T-cell (primary cell): Measurements from ENCODE around the gene JPH3. TPM values are rescaled to one million over a fixed set of nuclear protein-coding genes. Genes with fewer than 3 reads are reported as not detected.
A peak's percentile ranks its signal among the peaks of the same experiment; 100 is the strongest.

ENCODE experiments used
- ATAC-seq, 4 experiments: fragments of 200-7000 bp in 3 of 4; fragments of 150-1000 bp in 1 of 4; cut with Tn5 transposase; replicated peaks in 1 of 4; 1 replicate in 3 of 4; 2 replicates in 1 of 4; pipeline ENCODE4 v1.10.0; 2021; ENCODE audit warnings: moderate library complexity in 3 of 4, mild to moderate bottlenecking in 2 of 4, moderate number of reproducible peaks in 1 of 4
- CTCF ChIA-PET, 2 donors: fragments of 300-600 bp; sonication (Branson Sonifier 250); formaldehyde crosslinking; loops; one replicate each; lab custom pipeline; 2022; ENCODE audit warnings: antibody characterized with exemption in 2 of 2; lab: Charles Lee
- POLR2A ChIA-PET, 2 donors: fragments of 300-600 bp; sonication (Branson Sonifier 250); formaldehyde crosslinking; loops; one replicate each; lab custom pipeline; 2022; ENCODE audit warnings: antibody characterized with exemption in 2 of 2; lab: Charles Lee
- DNase-seq, 35 experiments: peaks; one replicate each; pipeline versions ENCODE4 v3.0.0 to v3.0.0-alpha.2; 2013 to 2023
- H3K27ac ChIP-seq: one replicate; pipeline ENCODE4 v1.5.1; 2013; ENCODE audit warnings: low read length
- H3K27me3 ChIP-seq, 2 experiments: replicated peaks in 1 of 2; 1 replicate in 1 of 2; 2 replicates in 1 of 2; pipeline versions ENCODE4 v1.6.1 to v1.7.0; 2013; ENCODE audit warnings: low read length in 1 of 2, mixed read lengths in 1 of 2; ENCODE audit not compliant: control insufficient read depth in 2 of 2, insufficient read depth in 2 of 2; ENCODE audit errors: extremely low read depth in 1 of 2
- H3K36me3 ChIP-seq, 2 donors: 1 replicate in 1 of 2; 2 replicates in 1 of 2; pipeline versions ENCODE4 v1.6.1 to v1.7.0; 2013; ENCODE audit warnings: low read length in 1 of 2; ENCODE audit not compliant: control insufficient read depth in 2 of 2, insufficient read depth in 1 of 2; ENCODE audit errors: extremely low read depth in 1 of 2
- H3K4me1 ChIP-seq, 2 experiments: 1 replicate in 1 of 2; 2 replicates in 1 of 2; pipeline versions ENCODE4 v1.6.1 to v1.7.0; 2013; ENCODE audit warnings: low read length in 2 of 2, mixed read lengths in 1 of 2; ENCODE audit not compliant: insufficient read depth in 2 of 2, control insufficient read depth in 1 of 2; ENCODE audit errors: extremely low read depth in 1 of 2
- H3K4me3 ChIP-seq, 2 donors: 1 replicate in 1 of 2; 2 replicates in 1 of 2; pipeline versions ENCODE4 v1.5.1 to v1.7.0; 2013; ENCODE audit warnings: mild to moderate bottlenecking in 2 of 2, low read length in 1 of 2, moderate library complexity in 1 of 2; ENCODE audit not compliant: control insufficient read depth in 1 of 2; ENCODE audit errors: extremely low read depth in 1 of 2
- H3K9me3 ChIP-seq: 2 replicates; pipeline ENCODE4 v1.7.0; 2013
- H3K27ac Mint-ChIP-seq, 2 donors: one replicate each; pipeline ENCODE4 v1.8.0; 2020 to 2021; ENCODE audit warnings: mild to moderate bottlenecking in 2 of 2, mixed read lengths in 2 of 2
- H3K27me3 Mint-ChIP-seq, 2 donors: one replicate each; pipeline ENCODE4 v1.8.0; 2021 to 2022; ENCODE audit warnings: mixed read lengths in 2 of 2
- H3K36me3 Mint-ChIP-seq: one replicate; pipeline ENCODE4 v1.8.0; 2021; ENCODE audit warnings: mixed read lengths
- H3K4me1 Mint-ChIP-seq, 3 donors: one replicate each; pipeline ENCODE4 v1.8.0; 2020 to 2022; ENCODE audit warnings: mixed read lengths in 3 of 3, mild to moderate bottlenecking in 1 of 3
- H3K4me3 Mint-ChIP-seq, 3 donors: one replicate each; pipeline ENCODE4 v1.8.0; 2020 to 2022; ENCODE audit warnings: mild to moderate bottlenecking in 3 of 3, mixed read lengths in 3 of 3, moderate library complexity in 3 of 3
- H3K9me3 Mint-ChIP-seq, 3 donors: one replicate each; pipeline ENCODE4 v1.8.0; 2020 to 2022; ENCODE audit warnings: mixed read lengths in 3 of 3
- WGBS: methylation state at CpG from one replicate; pipeline ENCODE4 v1.1.5; 2013; ENCODE audit warnings: missing lambda C conversion rate; ENCODE audit not compliant: insufficient coverage; 5-methylcytosine and 5-hydroxymethylcytosine counted together
- total RNA-seq, 35 experiments: library from RNA in 6 of 35; stranded (reverse) in 6 of 35; fragments of 120-200 nt in 1 of 35; gene quantifications; one replicate each; pipeline versions ENCODE4 v1.2.1 to v1.2.4 and lab custom pipeline; 2013 to 2026

The JPH3 gene
- total RNA-seq, 5 donors from 2014 or later (not counting 1 experiment from before 2014, with no cell fraction given) = not detected

GRCh38 chr16:87700406-87701077 is 98.2 kb downstream of the JPH3 start:
- no peaks in the 10 kb centered on the region for H3K27me3 Mint-ChIP-seq
- ATAC-seq (peak in 3 of 4 experiments; percentile 17 to 44 (median 17)), DNase-seq (peak in 8 of 35 experiments; percentile 10 to 36 (median 19))
- POLR2A ChIA-PET = no interaction called here
- H3K27ac Mint-ChIP-seq = peak overlapping the region; percentile 83 to 84
- peak overlapping the region in 2 of 3 donors; percentile 36 to 75 for H3K4me3 Mint-ChIP-seq
- no peaks in the 10 kb centered on the region for H3K36me3 Mint-ChIP-seq
- Histone ChIP-seq H3K36me3 (peaks cover 3 to 16% of the 10 kb centered on the region in 2 donors), H3K4me1 (peaks cover 27 to 51% of the 10 kb centered on the region in 2 experiments), H3K4me3 (no peak overlapping the region), H3K9me3 (no peaks in the 10 kb centered on the region), H3K27ac (peak overlapping the region; percentile 38), H3K27me3 (no peaks in the 10 kb centered on the region)
- H3K4me1 Mint-ChIP-seq = peaks cover 46 to 60% (median 47%) of the 10 kb centered on the region in 3 donors
- 58% methylated on average over 16 of the region's 19 CpGs for WGBS
- CTCF ChIA-PET = interaction anchor here in 1 of 2 donors (0.7 kb wide), 1 partner anchor 70 kb away, joined by 3 read pairs; no protein-coding TSS in a partner anchor
- H3K9me3 Mint-ChIP-seq = no peaks in the 10 kb centered on the region

GRCh38 chr16:87701078-87701460 is 98.8 kb downstream of the JPH3 start:
- WGBS = 56% methylated on average over 9 of the region's 11 CpGs
- DNase-seq (peak in 1 of 35 experiments; percentile 16), ATAC-seq (peak in 2 of 4 experiments; percentile 15 to 27)
- no peaks in the 10 kb centered on the region for H3K27me3 Mint-ChIP-seq
- no peaks in the 10 kb centered on the region for H3K9me3 ChIP-seq
- ChIA-PET CTCF (interaction anchor here in 1 of 2 donors (0.7 kb wide), 1 partner anchor 71 kb away, joined by 3 read pairs; no protein-coding TSS in a partner anchor), POLR2A (no interaction called here)
- H3K27ac Mint-ChIP-seq = peak overlapping the region; percentile 75 to 84
- no peaks in the 10 kb centered on the region for H3K27me3 ChIP-seq
- peaks cover 3 to 16% of the 10 kb centered on the region in 2 donors for H3K36me3 ChIP-seq
- peaks cover 46 to 60% (median 47%) of the 10 kb centered on the region in 3 donors for H3K4me1 Mint-ChIP-seq
- no peaks in the 10 kb centered on the region for H3K9me3 Mint-ChIP-seq
- H3K4me1 ChIP-seq = peaks cover 27 to 51% of the 10 kb centered on the region in 2 experiments
- peak overlapping the region; percentile 38 for H3K27ac ChIP-seq
- peak overlapping the region in 2 of 3 donors; percentile 36 to 75 for H3K4me3 Mint-ChIP-seq
- no peak overlapping the region for H3K4me3 ChIP-seq
- H3K36me3 Mint-ChIP-seq = no peaks in the 10 kb centered on the region

- Histone ChIP-seq H3K4me3 (no peak overlapping the region), H3K27me3 (no peaks in the 10 kb centered on the region), H3K4me1 (peaks cover 27 to 51% of the 10 kb centered on the region in 2 experiments), H3K36me3 (peaks cover 5 to 17% of the 10 kb centered on the region in 2 donors), H3K9me3 (no peaks in the 10 kb centered on the region), H3K27ac (no peak overlapping the region)
- CTCF ChIA-PET = no interaction called here
- no peaks in the 10 kb centered on the region for H3K36me3 Mint-ChIP-seq
- ATAC-seq (peak in 1 of 4 experiments; percentile 11), DNase-seq (no peak)
- H3K27ac Mint-ChIP-seq = peak overlapping the region; percentile 78 to 84
- H3K9me3 Mint-ChIP-seq = no peaks in the 10 kb centered on the region
- H3K4me3 Mint-ChIP-seq = peak overlapping the region in 1 of 3 donors; percentile 75
- 84% methylated on average over 18 of the region's 23 CpGs for WGBS
- POLR2A ChIA-PET = no interaction called here
- no peaks in the 10 kb centered on the region for H3K27me3 Mint-ChIP-seq
- peaks cover 46 to 60% (median 47%) of the 10 kb centered on the region in 3 donors for H3K4me1 Mint-ChIP-seq
These were observed 99.2 kb downstream of the JPH3 start for GRCh38 chr16:87701505-87701921.

GRCh38 chr16:87702325-87702811 is 100.1 kb downstream of the JPH3 start:
- peaks cover 46 to 62% (median 47%) of the 10 kb centered on the region in 3 donors for H3K4me1 Mint-ChIP-seq
- H3K9me3 ChIP-seq = no peaks in the 10 kb centered on the region
- CTCF ChIA-PET = interaction anchor here in 1 of 2 donors (0.6 kb wide), 1 partner anchor 64 kb away, joined by 5 read pairs; no protein-coding TSS in a partner anchor
- H3K4me3 Mint-ChIP-seq = peak overlapping the region; percentile 37 to 75 (median 46)
- peak overlapping the region; percentile 16 for H3K27ac ChIP-seq
- POLR2A ChIA-PET = interaction anchor here in 1 of 2 donors (0.6 kb wide), 1 partner anchor 56 kb away, joined by 3 read pairs; no protein-coding TSS in a partner anchor
- H3K4me3 ChIP-seq = peak overlapping the region in 1 of 2 donors; percentile 35
- H3K9me3 Mint-ChIP-seq = no peaks in the 10 kb centered on the region
- ATAC-seq (peak; percentile 50 to 74 (median 62)), DNase-seq (peak in 27 of 35 experiments; percentile 7 to 47 (median 22))
- H3K4me1 ChIP-seq = peaks cover 27 to 51% of the 10 kb centered on the region in 2 experiments
- peaks cover 4% of the 10 kb centered on the region for H3K36me3 Mint-ChIP-seq
- peaks cover 11 to 25% of the 10 kb centered on the region in 2 donors for H3K36me3 ChIP-seq
- WGBS = 3% methylated on average over 11 of the region's 19 CpGs
- H3K27me3 ChIP-seq = no peaks in the 10 kb centered on the region
- H3K27ac Mint-ChIP-seq = peak overlapping the region; percentile 91 to 93
- H3K27me3 Mint-ChIP-seq = no peaks in the 10 kb centered on the region

- H3K27me3 ChIP-seq = no peaks in the 10 kb centered on the region
- POLR2A ChIA-PET = no interaction called here
- peaks cover 27 to 49% of the 10 kb centered on the region in 2 experiments for H3K4me1 ChIP-seq
- 74% methylated on average over 26 of the region's 26 CpGs for WGBS
- peaks cover 4% of the 10 kb centered on the region for H3K36me3 Mint-ChIP-seq
- peak overlapping the region; percentile 91 to 93 for H3K27ac Mint-ChIP-seq
- H3K9me3 Mint-ChIP-seq = no peaks in the 10 kb centered on the region
- H3K4me3 ChIP-seq = no peak overlapping the region
- CTCF ChIA-PET = interaction anchor here in 1 of 2 donors (0.6 kb wide), 1 partner anchor 64 kb away, joined by 5 read pairs; no protein-coding TSS in a partner anchor
- no peak for DNase-seq
- ATAC-seq = no peak
- H3K4me1 Mint-ChIP-seq = peaks cover 45 to 61% (median 46%) of the 10 kb centered on the region in 3 donors
- no peaks in the 10 kb centered on the region for H3K9me3 ChIP-seq
- peak overlapping the region in 2 of 3 donors; percentile 46 to 75 for H3K4me3 Mint-ChIP-seq
- no peak overlapping the region for H3K27ac ChIP-seq
- H3K27me3 Mint-ChIP-seq = no peaks in the 10 kb centered on the region
- H3K36me3 ChIP-seq = peaks cover 14 to 32% of the 10 kb centered on the region in 2 donors
These were observed 100.8 kb downstream of the JPH3 start for GRCh38 chr16:87703071-87703470.

GRCh38 chr16:87703835-87704375 is 101.6 kb downstream of the JPH3 start:
- Histone ChIP-seq H3K27me3 (no peaks in the 10 kb centered on the region), H3K9me3 (no peaks in the 10 kb centered on the region), H3K27ac (no peak overlapping the region), H3K4me3 (no peak overlapping the region), H3K4me1 (peaks cover 27 to 41% of the 10 kb centered on the region in 2 experiments), H3K36me3 (peaks cover 19 to 41% of the 10 kb centered on the region in 2 donors)
- DNase-seq (no peak), ATAC-seq (no peak)
- no peaks in the 10 kb centered on the region for H3K27me3 Mint-ChIP-seq
- H3K27ac Mint-ChIP-seq = peak overlapping the region; percentile 72 to 76
- peak overlapping the region in 2 of 3 donors; percentile 3 to 75 for H3K4me3 Mint-ChIP-seq
- CTCF ChIA-PET = no interaction called here
- POLR2A ChIA-PET = no interaction called here
- peaks cover 10% of the 10 kb centered on the region for H3K36me3 Mint-ChIP-seq
- H3K9me3 Mint-ChIP-seq = no peaks in the 10 kb centered on the region
- 96% methylated on average over 11 of the region's 29 CpGs for WGBS
- H3K4me1 Mint-ChIP-seq = peaks cover 40 to 53% (median 40%) of the 10 kb centered on the region in 3 donors
